GM18909 (cell line): ENCODE data around the gene SMIM38.

Source experiments
- ATAC-seq: cut with Tn5 transposase; IDR thresholded peaks from one replicate; pipeline ENCODE4 v1.9.1; 2021; ENCODE audit warnings: mild to moderate bottlenecking; ENCODE audit not compliant: unreplicated experiment, poor library complexity

The SMIM38 gene

DNA sequence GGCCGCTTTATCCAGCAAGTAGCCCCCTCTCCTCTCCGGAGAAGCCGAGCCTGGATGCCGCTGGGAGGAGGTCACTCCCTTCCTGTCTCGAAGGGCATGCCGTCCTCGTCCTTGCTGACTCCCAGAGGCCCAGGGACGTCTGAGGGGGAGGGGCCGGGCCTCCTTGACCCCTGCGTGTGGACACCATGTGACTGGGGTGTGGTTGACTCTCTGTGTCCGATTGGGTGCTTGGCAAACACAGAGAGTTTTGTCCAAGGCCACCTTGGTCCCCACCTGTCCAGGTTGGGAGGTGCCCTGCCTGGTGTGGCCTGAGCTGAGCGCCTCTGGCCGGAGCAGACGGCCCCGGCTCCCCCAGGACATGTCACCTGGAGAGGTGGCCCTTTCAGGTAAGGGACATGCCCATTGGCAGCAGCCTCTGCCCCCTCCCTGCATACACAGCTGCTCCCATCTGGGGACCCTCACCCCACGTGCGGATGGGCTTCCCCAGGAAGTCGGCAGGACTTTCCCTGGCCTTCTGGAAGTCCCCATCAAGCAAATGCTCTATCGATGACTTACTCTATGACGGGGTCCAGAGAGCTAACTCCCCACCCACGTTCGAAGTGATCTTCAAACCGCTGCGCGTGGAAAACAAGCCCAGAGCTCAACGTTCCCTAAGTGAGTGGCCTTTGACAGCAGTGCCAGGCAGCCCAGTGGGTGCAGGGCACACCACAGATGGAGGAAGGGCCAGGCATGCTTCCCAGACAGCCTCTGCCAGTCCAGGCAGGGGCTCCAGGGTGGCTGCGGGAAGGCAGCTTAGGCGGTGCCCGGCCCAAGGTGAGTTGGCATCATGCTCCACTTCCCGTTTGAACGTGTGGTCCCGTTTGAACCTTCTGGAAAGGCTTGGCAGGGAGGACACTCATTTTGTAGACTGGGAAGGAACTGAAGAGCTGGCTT, at the start of gene SMIM38:
TSS of gene SMIM38 (plus strand) at position 634 of the 933 bp plus-strand sequence. CDS start 1,912 bp downstream, outside the sequence.
- peak; percentile 41 for ATAC-seq

- no peak for ATAC-seq
Observed at GRCh38 chr11:69106031-69106811, 49.5 kb upstream of the SMIM38 start.

- ATAC-seq: no peak
Observed at GRCh38 chr11:69107413-69107812, 48.3 kb upstream of the SMIM38 start.

DNA sequence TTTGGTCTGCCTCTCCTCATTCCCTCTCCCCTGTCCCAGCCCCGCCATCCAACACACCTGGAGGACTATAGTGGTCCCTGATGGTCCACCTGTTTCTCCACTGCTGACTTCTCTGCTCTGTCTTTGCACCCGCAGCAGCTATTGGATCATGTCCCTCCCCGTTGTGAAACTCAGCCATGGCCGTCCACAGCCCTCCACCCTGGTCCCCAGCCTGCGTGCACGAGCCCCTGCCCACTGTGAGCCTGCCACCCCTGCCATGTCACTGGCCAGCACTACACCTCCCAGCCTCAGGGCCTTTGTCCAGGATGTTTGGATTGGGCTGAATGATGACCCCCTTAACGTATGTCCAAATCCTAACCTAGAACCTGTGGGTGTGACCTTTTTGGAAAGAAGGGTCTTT, 47.7 kb upstream of the SMIM38 start:
- no peak for ATAC-seq

GRCh38 chr11:69108559-69108958, 47.2 kb upstream of the SMIM38 start:
- ATAC-seq: no peak

DNA sequence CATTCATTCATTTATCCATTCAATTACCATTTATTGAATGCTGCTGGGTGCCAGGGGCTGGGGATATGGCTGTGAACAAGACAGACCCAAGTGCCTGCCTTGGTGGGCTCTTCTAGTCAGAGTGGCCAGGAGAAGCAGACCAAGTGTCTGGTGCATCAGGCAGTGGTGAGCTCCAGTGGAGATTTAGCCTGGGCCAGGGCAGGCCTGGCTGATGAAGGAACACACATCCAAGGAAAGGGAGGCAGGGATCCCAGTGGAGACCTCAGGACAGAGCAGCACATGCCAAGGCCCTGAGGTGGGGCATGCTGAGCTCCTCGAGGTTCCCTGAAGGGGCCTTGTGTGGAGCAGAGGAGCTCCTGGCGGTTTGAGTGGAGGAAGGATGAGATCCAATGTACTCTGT, 46.6 kb upstream of the SMIM38 start:
- no peak for ATAC-seq

DNA sequence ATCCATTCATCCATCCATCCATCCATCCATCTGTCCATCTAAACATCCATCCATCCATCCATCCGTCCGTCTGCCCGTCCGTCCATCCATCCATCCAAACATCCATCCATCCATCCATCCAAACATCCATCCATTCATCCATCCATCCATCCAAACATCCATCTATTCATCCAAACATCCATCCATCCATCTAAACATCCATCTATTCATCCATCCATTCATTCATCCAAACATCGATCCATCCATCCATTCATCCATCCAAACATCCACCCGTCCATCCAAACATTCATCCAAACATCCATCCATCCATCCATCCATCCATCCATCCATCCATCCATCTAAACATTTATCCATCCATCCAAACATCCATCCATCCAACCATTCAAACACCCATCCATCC, 45.3 kb upstream of the SMIM38 start:
- no peak for ATAC-seq

- ATAC-seq: no peak
Observed at GRCh38 chr11:69111624-69112542, 43.9 kb upstream of the SMIM38 start.

GRCh38 chr11:69113226-69113625, 42.5 kb upstream of the SMIM38 start:
- no peak for ATAC-seq

- ATAC-seq: no peak
Observed at GRCh38 chr11:69113646-69114340, 41.9 kb upstream of the SMIM38 start.

DNA sequence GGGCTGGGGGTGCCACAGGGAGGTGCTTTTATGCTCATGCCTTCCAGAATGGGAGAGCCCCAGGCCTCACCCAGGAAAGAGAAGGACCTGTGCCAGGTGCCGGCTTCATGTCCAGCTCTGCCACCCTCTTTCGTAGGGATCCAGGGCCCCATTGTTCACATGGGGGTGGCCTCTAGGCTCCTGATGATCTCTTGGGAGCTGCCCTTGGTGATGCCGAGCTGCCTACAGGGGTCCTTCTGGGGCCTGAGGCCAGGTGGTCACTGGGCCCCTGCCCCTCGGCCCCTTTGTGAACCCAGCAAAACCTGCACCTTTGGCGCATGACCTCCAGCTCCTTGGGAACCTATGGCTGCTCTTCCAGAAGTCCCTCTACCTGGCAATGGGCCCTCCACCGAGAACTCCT, 41.4 kb upstream of the SMIM38 start:
- ATAC-seq: no peak

- ATAC-seq: no peak
Observed at GRCh38 chr11:69114811-69115523, 40.8 kb upstream of the SMIM38 start.

DNA sequence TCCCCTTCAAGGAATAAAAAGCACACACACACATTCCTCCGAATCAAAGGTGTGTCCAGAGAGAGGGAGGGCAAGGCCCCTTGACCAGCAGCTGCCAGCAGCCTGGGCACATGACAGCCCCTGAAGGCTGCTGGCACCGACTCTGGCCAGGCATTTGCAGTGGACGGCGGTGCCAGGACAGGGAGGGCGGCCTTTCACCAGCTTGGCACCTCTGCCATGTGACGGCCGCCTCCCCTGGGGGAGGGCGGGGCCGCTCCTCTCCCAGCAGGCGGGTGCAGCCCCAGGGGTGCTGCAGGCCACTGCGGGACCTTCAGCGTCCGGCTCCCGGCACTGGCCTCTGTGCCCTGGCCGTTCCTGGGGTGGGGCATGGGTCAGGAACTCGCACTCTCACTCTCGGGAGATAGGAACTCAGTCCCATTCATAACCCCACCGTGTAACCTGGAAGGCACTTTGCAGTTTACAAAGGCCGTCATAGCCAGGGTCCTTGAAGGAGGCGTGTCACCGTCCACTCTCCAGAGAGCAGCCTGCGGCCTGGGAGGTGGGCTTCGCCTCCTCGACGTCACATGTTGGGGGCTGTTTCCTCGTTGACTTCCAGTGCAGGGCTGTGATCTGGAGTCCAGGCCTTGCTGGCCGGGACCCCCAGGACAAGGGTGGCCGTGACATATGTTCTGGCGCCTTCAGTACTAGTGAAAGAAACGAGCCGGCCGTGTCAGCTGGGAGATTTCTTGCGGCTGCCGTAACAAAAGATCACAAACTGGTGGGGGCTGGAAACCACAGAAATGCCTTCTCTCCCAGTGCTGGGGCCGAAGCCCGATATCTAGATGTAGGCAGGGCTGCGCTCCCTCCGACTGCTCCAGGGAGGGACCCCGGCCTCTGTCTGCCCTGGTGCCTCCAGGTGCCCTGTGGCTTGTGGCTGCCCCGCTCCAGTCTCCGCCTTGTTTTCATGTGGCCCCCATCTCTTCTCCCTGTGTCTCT, 39.9 kb upstream of the SMIM38 start:
- ATAC-seq: no peak

- no peak for ATAC-seq
Observed at GRCh38 chr11:69116671-69117070, 39.1 kb upstream of the SMIM38 start.

DNA sequence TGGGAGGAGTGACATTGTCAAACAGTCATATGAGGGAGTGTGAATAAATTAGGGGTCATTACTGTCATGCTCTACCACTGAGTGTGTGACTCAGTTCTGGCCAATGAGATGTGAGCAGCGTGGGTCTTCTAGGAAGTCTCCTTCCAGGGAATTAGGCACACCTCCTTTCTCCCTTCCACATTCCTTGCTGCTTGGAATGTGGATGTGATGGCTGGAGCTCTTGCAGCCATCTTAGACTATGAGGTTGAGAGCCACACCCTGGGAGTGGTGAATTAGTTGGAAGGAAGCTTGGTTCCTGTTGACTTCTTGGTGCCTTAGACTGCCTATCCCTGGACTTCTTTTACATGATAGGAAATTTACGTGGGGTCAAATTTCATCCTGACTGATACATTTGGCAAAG, 36.5 kb upstream of the SMIM38 start:
- ATAC-seq: no peak

GRCh38 chr11:69120096-69120875, 35.4 kb upstream of the SMIM38 start:
- no peak for ATAC-seq

- ATAC-seq: no peak
Observed at GRCh38 chr11:69121021-69121420, 34.7 kb upstream of the SMIM38 start.
